ENCODE data around the gene SSPN.
A peak's percentile ranks its signal among the peaks of the same experiment; 100 is the strongest.

SSPN gene

DNA sequence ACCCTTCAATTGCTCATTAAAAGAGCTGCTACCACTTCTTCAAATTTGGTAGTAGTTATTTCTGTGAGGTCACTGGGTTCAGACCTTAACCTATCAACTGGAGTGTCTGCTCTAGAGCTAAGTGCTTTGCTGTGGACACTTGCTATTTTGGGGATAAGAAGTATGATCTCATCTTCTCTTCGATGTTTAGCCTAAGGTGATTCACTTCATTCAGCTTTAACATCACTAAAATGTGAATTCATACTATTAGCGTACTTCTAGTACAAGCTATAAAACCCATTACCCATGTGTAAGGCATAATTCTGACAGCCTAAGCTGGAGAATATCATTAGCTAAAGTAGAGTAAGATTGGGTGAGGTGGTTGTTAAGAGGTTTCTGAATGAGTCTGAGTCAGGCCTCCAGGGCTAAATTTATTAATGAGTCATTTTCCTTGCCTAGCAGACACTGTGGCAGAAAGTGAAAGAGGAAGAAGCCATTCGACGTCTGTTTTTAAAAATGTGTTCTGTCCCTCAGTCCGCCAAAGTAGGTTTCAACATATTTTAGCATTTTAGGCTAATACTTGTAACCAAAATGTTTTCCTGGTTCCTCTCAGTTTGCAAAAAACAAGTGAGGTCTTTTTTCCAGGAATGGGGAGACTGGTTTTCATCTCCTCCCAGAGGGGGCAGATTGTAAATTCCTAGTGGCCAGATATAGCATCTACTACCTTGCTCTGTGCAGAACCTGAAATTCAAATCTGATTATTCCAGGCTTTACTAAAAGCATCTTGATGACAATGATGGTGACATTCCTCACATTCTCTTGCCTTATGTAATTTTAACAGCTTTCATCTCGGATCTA lies 103.6 kb downstream of the SSPN start:
- DNase-seq (ENCODE audit: insufficient read length) = peak; percentile 43
- peak; percentile 92 for FAIRE-seq
- TF ChIP-seq POLR2AphosphoS5 (IDR thresholded peaks at IDR 0.05; ENCODE audit: low read depth, low read length) (no peak), TAF1 (IDR thresholded peaks at IDR 0.05; ENCODE audit: borderline replicate concordance, low read depth, low read length) (no peak), POLR2A (IDR thresholded peaks at IDR 0.05; ENCODE audit: low read depth, low read length) (no peak)

DNA sequence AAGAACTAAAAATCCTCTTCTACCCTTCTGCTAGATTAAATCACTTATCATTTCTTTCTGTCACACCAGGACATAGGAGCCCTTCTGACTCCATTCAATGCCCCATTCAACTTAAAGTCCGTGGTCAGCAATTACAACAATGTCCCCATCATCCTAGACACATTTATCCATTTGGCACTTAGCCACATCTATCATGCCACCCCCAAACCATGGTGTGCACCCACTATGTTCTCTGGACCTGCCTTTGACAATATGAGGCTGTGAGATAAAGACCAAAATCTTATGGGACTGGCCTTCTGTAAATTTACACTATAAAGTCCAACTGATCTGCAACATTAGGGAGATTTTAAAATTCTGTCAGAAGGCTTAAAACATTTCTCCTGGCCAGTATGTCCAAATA lies 104.4 kb downstream of the SSPN start:
- no peak for DNase-seq (ENCODE audit: insufficient read length)
- no peak for TF ChIP-seq POLR2AphosphoS5 (IDR thresholded peaks at IDR 0.05; ENCODE audit: low read depth, low read length)
- TF ChIP-seq TAF1 (IDR thresholded peaks at IDR 0.05; ENCODE audit: borderline replicate concordance, low read depth, low read length) = no peak
- no peak for TF ChIP-seq POLR2A (IDR thresholded peaks at IDR 0.05; ENCODE audit: low read depth, low read length)
- no peak for FAIRE-seq

Measured in GM12892 (cell line).